Heart left ventricle (tissue), 16 donors: ENCODE results near the gene ANKH. TPM values are rescaled to one million over a fixed set of nuclear protein-coding genes. Genes with fewer than 3 reads are reported as not detected.
"Not testable (repeated sequence)": the region's sequence is repeated elsewhere in the genome, so short reads cannot be mapped to it uniquely, and the experiment has no call there.

Source experiments
- ATAC-seq, 4 donors: fragments of 200-7000 bp; cut with Tn5 transposase; one replicate each; pipeline ENCODE4 v1.9.1; 2020 to 2022; ENCODE audit warnings: moderate library complexity in 4 of 4, mild to moderate bottlenecking in 3 of 4, moderate number of reproducible peaks in 1 of 4
- DNase-seq, 5 donors: peaks; one replicate each; pipeline ENCODE4 v3.0.0-alpha.2; 2020
- H3K27ac ChIP-seq, 12 donors: fragments of 200-600 bp; sonication (generic) in 4 of 12; one replicate each; pipeline versions ENCODE4 v1.5.0 to v1.8.0; 2016 to 2022; ENCODE audit warnings: mild to moderate bottlenecking in 2 of 12
- H3K27me3 ChIP-seq, 9 donors: fragments of 200-600 bp; sonication (generic) in 2 of 9; one replicate each; pipeline versions ENCODE4 v1.5.1 to v1.8.0; 2016 to 2022; ENCODE audit warnings: mild to moderate bottlenecking in 3 of 9
- H3K36me3 ChIP-seq, 9 donors: fragments of 200-600 bp; sonication (generic) in 2 of 9; one replicate each; pipeline versions ENCODE4 v1.5.0 to v1.8.0; 2018 to 2022; ENCODE audit warnings: mild to moderate bottlenecking in 2 of 9
- H3K4me1 ChIP-seq, 12 donors: fragments of 200-600 bp; sonication (generic) in 4 of 12; one replicate each; pipeline versions ENCODE4 v1.5.0 to v1.8.0; 2016 to 2022; ENCODE audit warnings: mild to moderate bottlenecking in 3 of 12
- H3K4me3 ChIP-seq, 12 donors: fragments of 200-600 bp; sonication (generic) in 4 of 12; one replicate each; pipeline versions ENCODE4 v1.5.0 to v1.8.0; 2017 to 2022; ENCODE audit warnings: mild to moderate bottlenecking in 9 of 12, moderate library complexity in 4 of 12
- H3K9me3 ChIP-seq, 12 donors: fragments of 200-600 bp; sonication (generic) in 4 of 12; one replicate each; pipeline versions ENCODE4 v1.5.0 to v1.8.0; 2016 to 2022; ENCODE audit warnings: mild to moderate bottlenecking in 1 of 12
- POLR2A ChIP-seq, 2 donors: fragments of 450-650 bp; IDR thresholded peaks; one replicate each; pipeline ENCODE4 v1.6.1; 2017; ENCODE audit warnings: antibody characterized with exemption in 2 of 2, mild to moderate bottlenecking in 2 of 2, moderate library complexity in 2 of 2
- WGBS, 4 donors: extraction: QIAGEN DNeasy Blood & Tissue Kit in 2 of 4; methylation state at CpG; one replicate each; pipeline versions ENCODE4 v1.1.5 to v1.1.7; 2013 to 2018; 5-methylcytosine and 5-hydroxymethylcytosine counted together
- intact Hi-C, 10 donors: fragments of 100-400 bp; cut with DNase I; formaldehyde crosslinking; loops; one replicate each; pipeline versions ENCODE4 v1.11.1 to v1.14.2; 2022
- polyA plus RNA-seq, 2 donors: library from polyadenylated mRNA; stranded (reverse); fragments of 200-250 nt; gene quantifications; one replicate each; pipeline ENCODE4 v1.2.3, GENCODE V29; 2013
- total RNA-seq, 9 donors: library from RNA; depleted of rRNA in 2 of 9; stranded (reverse); fragments of >200 nt in 2 of 9; fragmentation: NEBNext Ultra II Directional in 3 of 9; extraction: Animal tissue kit (Norgen Biotek cat#: 25700) in 3 of 9; gene quantifications; one replicate each; pipeline versions ENCODE4 v1.1.0 to v1.2.4, GENCODE V29; 2016 to 2023
- TF ChIP-seq, protein P1 (sequence below), 12 donors: fragments of 200-600 bp; sonication (generic) in 4 of 12; IDR thresholded peaks; one replicate each; pipeline versions ENCODE4 v1.5.0 to v1.8.0; 2018 to 2022; ENCODE audit warnings: antibody characterized with exemption in 12 of 12, mild to moderate bottlenecking in 5 of 12
- donor health status: ischemic (EF 13 %, LVEDD 7.1; RV severe dilation, severe dysfunction).
- donor health status: healthy with polysubstance abuse.
- donor health status: DM: no; HTN: yes; CAD: no.
- donor health status: DM: no; HTN: no; CAD: no.
- donor health status: ischemic (EF 25% LVEDD 6.9; RV normal size, moderate dysfunction).
- donor health status: ischemic (EF 25% LVEDD 5.7; RV mildly dilated, moderate dysfunction).
- donor health status: healthy.
- donor health status: DM: yes; HTN: yes; CAD: no.
- donor health status: ischemic (EF 35%, LVEDD 5.7; RV mildly dilated, moderate dysfunction).
- donor health status: nonischemic (EF 11% LVEDD 7.7; RV severe dilation, severe dysfunction).
- donor health status: DM: yes; HTN: yes; CAD: no.
- donor health status: PGD.
- donor health status: ischemic (EF 29% LVEDD 5.4; RV normal size, mild dysfunction).
- donor health status: nonischemic (EF 23%, LVEDD 6.1; RV moderate dilation, normal function).

Gene ANKH
- total and polyA plus RNA-seq, 11 donors = 54.1 to 260 (median 168) TPM

DNA sequence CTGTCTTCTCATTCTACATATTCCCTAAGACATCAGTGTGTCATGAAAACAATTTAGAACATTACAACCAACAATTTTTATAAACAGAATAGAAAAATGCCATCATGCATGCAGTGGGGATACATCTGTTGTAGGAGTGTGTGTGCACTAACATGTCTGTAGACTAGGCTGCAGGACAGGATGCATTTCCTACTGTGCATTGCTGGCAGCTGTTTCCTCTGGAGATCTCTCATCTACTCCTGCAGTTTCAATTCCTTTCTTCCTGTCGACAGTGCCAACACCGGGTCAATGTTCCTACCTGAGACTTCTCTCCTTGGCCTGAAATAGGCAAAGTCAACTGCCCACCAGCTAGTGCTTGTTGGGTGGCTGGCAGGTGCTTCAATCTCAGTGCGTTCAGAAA is 69.8 kb downstream of the ANKH start:
- TF ChIP-seq, protein P1, sequence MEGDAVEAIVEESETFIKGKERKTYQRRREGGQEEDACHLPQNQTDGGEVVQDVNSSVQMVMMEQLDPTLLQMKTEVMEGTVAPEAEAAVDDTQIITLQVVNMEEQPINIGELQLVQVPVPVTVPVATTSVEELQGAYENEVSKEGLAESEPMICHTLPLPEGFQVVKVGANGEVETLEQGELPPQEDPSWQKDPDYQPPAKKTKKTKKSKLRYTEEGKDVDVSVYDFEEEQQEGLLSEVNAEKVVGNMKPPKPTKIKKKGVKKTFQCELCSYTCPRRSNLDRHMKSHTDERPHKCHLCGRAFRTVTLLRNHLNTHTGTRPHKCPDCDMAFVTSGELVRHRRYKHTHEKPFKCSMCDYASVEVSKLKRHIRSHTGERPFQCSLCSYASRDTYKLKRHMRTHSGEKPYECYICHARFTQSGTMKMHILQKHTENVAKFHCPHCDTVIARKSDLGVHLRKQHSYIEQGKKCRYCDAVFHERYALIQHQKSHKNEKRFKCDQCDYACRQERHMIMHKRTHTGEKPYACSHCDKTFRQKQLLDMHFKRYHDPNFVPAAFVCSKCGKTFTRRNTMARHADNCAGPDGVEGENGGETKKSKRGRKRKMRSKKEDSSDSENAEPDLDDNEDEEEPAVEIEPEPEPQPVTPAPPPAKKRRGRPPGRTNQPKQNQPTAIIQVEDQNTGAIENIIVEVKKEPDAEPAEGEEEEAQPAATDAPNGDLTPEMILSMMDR (IDR thresholded peaks at IDR 0.05) = no peak
- TF ChIP-seq POLR2A (IDR thresholded peaks at IDR 0.05) = no peak
- Histone ChIP-seq H3K4me3 (no peak overlapping the region), H3K36me3 (peaks cover 0 to 16% (median 9%) of the 10 kb centered on the region in 9 donors), H3K27me3 (no peaks in the 10 kb centered on the region), H3K9me3 (no peaks in the 10 kb centered on the region), H3K27ac (no peak overlapping the region), H3K4me1 (peaks cover 3 to 33% (median 17%) of the 10 kb centered on the region in 12 donors)
- ATAC-seq = no peak
- no peak for DNase-seq
- intact Hi-C loops = loop anchor here in 1 of 10 donors (5.0 kb wide), 1 partner anchor 34 kb away; no protein-coding TSS in a partner anchor
- WGBS, 4 donors = 59 to 86% (median 61%) methylated on average over 3 of the region's 3 CpGs

DNA sequence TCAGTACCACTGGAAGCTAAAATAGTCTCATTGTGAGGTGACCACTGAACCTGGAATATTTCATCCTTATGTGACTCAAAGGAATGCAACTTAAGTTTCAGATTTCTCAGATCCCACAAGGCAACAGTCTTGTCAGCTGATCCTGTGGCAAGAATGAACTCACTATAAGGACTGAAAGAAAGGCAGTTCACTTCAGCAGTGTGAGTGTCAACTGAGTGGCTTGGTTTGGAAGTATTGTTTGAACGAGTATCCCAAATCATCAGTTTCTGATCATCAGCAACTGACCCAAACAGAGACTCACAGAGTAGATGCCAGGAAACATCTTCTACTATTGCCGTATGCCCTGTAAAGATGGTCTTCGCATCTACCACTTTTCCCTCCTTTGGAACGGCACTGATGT is 74.2 kb downstream of the ANKH start:
- peaks cover 0 to 25% (median 12%) of the 10 kb centered on the region in 12 donors for H3K4me1 ChIP-seq
- H3K4me3 ChIP-seq, intact Hi-C loops, H3K9me3 ChIP-seq, ATAC-seq, H3K27ac ChIP-seq, DNase-seq, H3K27me3 ChIP-seq: not testable (repeated sequence)
- peaks cover 0 to 20% (median 0%) of the 10 kb centered on the region in 9 donors for H3K36me3 ChIP-seq
- WGBS, 4 donors = 81 to 99% (median 94%) methylated on average over 4 of the region's 4 CpGs

DNA sequence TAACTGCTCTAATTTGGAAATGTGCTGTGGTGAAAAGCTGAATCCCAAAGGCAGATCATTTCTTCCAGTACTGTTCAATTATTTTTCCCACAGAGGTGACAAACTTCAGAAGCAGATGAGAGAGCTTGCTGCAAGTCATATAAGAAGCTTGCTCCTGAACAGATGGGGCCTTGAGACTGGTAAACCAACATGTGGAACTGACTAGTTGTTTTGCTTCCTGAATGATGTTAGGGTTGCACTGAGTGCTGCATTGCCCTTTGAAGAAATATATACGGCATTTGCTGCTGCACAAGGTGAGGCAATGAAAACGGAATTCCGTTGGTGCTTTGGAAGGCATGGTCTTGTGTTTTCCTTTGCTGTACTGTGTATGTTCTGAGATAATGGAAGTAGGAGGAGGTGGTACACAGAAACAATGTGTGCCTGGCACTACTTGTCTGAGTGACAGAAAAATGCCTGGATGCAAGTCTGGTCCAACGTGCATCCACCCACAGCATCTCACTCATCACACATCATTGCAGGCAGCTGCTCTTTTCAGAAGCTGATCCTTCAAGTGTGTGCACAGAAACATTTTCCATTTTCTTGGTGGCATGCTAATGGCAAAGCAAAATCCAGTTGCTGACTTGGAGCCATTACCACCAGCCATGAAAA is 76.9 kb downstream of the ANKH start:
- H3K27ac ChIP-seq = no peak overlapping the region
- H3K27me3 ChIP-seq = no peaks in the 10 kb centered on the region
- WGBS, 4 donors = 45 to 54% (median 48%) methylated on average over 4 of the region's 4 CpGs
- peaks cover 0 to 35% (median 14%) of the 10 kb centered on the region in 12 donors for H3K4me1 ChIP-seq
- no peak overlapping the region for H3K4me3 ChIP-seq
- ATAC-seq (peak in 2 of 4 donors; percentile 9 to 42), DNase-seq (no peak)
- TF ChIP-seq, protein P1 (IDR thresholded peaks at IDR 0.05) = no peak
- TF ChIP-seq POLR2A (IDR thresholded peaks at IDR 0.05) = no peak
- H3K36me3 ChIP-seq = peaks cover 0 to 20% (median 0%) of the 10 kb centered on the region in 9 donors
- intact Hi-C loops = no loop called here
- no peaks in the 10 kb centered on the region for H3K9me3 ChIP-seq

DNA sequence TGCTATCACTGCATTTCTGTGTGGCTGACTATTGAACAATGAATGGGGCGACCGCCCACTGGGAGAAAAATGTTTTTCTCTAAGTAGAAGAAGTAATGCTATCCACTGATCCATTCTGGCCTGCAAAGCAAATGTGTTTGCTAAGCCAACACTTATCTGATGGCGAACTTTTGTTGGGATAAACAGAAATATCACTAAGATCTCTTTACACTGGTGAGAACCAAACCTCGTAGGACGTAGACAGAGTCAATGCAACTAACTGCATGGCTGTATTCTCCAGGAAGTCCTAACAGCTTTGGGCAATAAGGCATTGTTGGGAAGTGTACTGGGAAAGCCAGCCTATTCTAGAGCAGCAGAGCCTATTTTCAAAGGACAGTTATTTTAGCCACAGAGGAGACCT is 77.7 kb downstream of the ANKH start:
- intact Hi-C loops = no loop called here
- H3K9me3 ChIP-seq = no peaks in the 10 kb centered on the region
- no peak for DNase-seq
- TF ChIP-seq, protein P1 (IDR thresholded peaks at IDR 0.05) = no peak
- no peak for TF ChIP-seq POLR2A (IDR thresholded peaks at IDR 0.05)
- ATAC-seq = peak in 1 of 4 donors; percentile 5
- 92 to 97% (median 96%) methylated on average over 5 of the region's 5 CpGs for WGBS, 4 donors
- no peak overlapping the region for H3K27ac ChIP-seq
- H3K27me3 ChIP-seq = no peaks in the 10 kb centered on the region
- H3K4me3 ChIP-seq = no peak overlapping the region
- H3K4me1 ChIP-seq = peaks cover 0 to 38% (median 13%) of the 10 kb centered on the region in 12 donors
- H3K36me3 ChIP-seq = peaks cover 0 to 20% (median 0%) of the 10 kb centered on the region in 9 donors
